Medulla oblongata (tissue), 1 donor: ENCODE results near the gene TRIM44.

Experiments used
- DNase-seq: peaks from one replicate; pipeline ENCODE4 v3.0.0-alpha.2; 2015; ENCODE audit errors: extremely low spot score

Gene TRIM44

DNA sequence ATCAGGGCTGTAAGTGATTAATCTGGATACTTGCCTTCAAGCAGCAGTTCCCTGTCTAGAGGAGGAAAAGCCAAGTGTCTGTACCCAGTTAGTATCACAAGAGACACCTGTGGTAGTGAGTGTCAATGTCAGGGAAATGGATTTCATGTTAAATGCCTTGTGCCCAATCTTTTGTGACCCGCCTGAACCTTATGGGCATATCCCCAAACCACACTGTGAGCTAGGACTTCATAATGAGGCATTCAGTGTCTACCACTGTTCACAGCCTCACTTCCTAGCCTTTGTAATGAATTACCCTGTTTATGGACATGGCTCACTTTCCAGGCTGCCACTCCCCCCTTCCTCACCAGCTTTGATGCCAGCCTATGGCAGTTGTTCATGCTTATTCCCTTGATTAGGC, 125.1 kb downstream of the TRIM44 start:
- DNase-seq, result peak; percentile 58

DNA sequence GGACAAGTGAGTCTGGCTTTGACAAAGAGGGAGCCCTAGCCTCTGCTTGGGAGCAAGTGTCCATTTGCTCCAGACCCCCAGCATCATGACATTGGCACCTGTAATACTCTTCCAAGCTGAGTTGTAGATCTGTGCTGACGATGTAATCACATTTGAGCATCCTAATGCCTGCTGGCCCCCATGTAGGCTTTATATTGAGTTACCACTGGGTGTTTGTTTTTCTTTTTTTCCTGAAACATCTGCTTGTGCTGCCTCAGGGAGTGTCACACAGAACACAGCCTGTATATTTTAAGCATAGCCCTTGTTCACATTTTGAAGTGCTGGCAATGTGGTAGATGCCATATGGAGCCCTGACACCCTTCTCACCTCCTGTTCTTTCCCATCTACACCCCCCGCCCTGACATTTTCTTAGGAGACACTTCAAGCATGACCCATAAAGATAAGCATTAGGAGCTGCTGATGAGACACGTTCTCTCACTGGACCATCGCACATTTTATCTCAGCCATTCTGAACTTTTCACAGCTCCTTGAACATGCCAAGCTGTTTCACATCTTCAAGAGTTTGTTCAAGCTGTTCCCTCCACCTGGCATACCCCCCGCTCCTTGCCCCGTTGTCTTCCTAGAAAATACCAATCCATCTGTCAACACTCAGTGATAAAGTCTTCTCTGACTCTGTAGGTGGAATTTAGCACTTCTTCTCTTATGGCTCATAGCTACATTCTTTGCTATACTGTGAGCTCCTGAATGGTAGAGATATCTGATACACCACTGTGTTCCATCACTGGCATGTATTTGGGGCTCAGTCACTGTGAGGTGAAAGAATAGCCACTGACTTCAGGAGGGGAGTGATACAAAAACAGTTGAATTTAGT, 128.7 kb downstream of the TRIM44 start:
- DNase-seq, result no peak

DNA sequence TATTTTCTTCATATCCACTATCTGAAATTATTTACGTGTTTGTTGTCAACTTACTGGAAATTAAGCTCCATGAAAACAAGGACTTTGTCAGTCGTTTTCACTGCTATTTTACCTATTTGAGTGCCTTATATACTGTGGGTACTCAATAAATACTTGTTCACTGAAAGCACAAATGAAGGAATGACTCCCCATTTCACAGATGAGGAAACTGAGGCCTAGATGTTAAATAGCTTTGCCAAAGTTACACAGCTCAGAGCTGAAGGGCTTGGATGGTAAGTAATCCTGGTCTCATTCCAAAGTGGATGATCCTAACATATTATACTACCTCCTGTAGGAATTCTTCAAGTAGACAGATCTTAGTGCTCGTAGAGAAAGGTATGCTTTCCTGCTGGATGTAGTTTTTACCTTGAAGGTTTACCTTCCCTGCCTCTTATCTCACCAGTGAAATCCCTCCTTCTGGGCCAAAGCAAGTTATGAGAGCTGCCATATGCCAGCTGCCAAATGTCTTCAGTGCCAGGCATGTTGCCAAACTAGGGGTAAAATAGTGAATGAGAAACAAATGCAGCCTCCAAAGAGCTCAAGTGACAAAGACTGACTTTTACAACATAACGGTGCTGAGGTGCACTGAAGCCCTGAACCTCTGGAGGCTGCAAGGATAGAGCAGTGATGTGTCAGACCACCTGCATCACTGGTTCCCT, 129.7 kb downstream of the TRIM44 start:
- no peak for DNase-seq

DNA sequence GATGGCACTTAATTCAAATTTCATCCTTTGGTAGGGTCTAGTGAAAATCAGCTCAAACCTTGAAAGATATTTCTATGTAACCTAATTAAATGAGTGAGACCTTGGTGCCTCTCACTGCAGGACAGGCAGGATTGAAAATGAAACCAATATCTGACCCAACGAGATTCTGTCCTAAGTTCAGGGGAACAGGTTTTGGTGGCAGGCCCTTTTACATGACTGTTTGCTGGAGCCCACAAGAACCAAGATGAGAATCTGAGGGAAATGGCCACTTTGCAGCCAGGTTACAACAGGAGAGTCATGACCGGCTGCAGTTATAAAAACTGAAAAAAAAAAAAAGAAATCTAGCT, 130.2 kb downstream of the TRIM44 start:
- no peak for DNase-seq

DNA sequence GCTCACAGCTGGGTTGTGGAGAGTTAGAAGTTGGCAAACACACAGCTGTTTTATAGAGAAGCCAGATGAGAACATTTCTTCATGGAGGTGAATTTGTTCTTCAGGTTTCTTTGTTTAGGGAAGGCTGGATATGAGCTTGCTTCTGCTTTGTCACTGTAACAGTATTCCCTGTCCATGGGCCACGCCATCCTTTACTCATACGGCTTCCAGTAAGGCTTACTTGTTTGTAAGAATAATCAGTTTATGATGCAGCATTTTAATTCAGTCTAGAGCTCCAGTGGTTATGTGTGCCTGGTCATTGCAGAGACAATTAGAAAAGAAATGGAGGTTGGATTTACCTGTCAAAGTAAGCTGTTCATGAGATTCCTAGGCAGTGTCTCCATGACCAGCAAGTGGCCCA, 131.8 kb downstream of the TRIM44 start:
- DNase-seq, result no peak

DNA sequence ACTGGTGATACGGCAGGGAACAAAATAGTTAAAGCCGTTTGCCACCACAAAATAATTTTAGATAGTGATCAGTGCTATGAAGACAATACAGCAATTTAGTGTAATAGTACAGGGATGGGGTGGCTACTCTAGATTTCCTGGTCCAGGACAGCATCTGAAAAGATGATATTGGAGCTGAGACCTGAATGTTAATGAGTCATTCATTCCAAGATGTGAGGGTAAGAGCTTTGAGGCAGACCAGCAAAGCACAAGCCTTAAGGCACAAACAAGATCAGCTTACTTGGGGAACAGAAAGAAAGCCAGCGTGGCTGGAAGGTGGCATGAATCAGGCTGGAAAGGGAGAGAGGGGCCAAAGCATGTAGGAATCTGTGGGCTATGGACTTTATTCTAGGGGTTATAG, 132.3 kb downstream of the TRIM44 start:
- no peak for DNase-seq

DNA sequence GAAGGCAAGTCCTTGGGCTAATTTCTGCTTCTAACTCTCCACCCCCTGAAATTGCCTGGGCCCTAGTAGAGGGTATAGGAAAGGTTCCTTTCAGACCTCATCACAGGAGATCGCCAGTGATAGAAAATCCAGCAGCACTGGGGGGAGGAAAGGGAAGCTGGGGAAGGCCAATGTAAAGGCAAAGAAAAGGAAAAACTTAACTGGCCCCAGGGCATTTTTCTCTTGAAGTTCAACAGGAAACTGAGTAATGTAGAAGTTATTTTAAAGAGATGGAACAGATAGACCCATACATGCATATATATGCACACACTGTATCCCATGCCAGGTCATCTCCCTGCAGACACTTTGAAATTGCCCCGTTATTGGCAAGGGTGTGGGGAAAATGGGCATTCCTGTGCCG, 134.0 kb downstream of the TRIM44 start:
- no peak for DNase-seq

DNA sequence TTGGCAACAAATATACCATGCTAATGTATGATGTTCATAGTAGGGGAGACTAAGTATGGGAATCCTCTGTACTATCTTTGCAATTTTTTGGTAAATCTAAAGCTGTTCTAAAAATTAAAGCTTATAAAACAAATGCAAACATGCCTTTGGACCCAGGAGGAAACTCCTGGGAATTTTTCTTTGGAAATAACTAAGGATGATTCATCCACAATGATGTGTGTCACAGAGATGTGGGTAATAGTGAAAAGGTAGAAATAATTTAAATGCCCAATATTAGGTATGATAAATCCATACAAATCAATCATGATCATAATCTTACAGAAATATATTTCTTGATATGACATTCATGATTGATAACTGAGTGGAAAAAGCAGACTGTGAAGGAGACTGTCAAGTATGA, 135.8 kb downstream of the TRIM44 start:
- no peak for DNase-seq

DNA sequence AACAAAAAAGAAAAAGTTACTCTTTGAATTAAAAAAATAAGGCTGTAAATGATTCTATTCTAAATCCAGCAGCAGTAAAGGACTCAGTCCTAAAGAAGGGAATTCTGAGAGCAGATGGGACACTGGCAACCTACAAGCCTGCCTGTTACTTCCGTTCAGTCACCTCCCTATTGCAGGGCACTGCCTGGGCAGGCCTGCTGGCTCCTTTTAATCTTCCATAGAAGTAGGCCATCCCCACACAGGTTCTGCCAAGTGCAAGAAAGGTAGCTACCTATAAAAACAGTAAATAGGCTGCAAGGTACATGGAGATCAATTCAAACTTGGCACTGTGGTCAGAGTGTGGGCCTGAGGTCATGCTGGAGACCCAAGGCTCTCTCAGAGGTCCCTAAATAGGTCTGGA, 136.4 kb downstream of the TRIM44 start:
- DNase-seq, result no peak

DNA sequence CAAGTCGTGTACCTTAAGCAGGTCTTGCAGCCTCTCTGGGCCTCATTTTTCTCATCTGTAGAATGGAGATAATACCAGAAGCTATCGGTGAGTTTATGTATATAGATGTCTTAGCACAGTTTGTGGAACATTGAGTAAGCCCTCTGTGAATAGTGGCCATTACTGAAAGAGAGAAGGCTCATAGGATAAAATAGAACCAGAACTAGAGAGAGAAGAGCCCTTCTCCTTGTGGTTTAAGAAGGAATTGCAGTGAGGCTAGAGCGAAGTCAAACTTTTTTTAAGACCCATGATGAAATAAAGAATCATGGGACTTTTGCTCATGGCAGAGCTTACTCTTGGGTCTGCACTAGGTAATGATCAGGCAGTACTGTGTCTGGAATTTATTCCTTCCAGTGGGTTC, 137.1 kb downstream of the TRIM44 start:
- DNase-seq, result no peak

DNA sequence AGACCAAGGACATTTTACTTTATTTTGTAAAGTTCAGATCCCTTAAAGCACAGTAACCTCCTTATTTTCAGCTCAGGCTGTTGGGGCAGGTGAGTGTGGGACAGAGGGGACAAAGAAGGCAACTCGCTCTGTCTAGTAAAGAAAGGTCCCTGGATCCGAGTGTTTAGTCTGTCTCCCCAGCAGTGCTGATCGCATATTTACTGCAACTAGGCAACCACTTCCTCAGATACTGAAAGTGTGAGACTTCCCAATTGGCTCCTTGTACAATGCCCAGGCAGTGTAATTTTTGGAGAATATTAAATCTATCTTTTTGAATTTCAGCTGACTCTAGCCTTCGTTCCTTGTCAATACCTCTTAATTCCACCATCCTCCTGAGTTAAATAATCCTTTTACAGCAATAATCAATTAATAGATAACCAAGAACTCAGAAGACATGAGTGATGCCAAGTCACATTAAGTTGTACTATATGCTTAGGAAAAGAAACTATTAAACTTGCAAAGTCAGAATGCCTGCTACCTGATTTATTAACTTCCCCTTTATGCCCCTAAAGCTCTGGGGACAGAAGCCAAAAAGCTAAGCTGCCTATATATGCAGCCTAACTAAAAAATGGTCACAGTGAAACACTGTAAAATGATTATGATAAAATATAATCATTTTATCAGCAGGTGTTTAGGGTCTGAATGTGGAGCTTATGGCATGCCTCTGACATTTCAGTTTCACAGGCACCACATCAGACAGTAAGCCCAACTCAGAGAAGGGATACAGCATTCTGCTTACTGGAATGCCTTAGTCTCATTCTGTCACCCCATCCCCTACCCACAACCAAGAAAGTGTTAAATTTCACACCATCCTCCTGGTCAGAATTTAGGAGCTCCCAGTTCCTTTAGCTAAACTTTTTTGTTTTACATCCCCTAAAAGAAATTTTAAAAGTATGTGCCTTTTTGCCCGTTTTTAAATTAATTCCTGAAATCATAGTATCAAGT, 138.7 kb downstream of the TRIM44 start:
- DNase-seq, result no peak

DNA sequence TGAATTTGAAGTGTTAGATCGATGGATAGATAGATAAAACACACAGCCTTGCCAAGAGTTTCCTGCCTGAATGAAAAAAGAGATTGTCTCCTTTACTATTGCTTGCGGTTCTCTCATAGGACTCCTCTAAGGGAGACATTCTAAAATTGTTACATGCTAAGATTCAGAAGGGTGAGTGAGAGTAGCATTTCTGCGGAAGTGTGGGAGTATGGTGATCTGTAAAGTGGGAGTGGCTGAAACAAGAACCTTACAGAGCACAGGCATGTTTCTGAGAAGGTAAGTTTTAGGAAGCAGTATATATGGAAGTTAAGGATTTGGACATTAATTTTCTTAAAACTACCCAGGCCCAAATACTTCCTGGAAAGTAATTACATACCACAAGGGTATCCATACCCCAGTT, 139.6 kb downstream of the TRIM44 start:
- DNase-seq, result no peak

DNA sequence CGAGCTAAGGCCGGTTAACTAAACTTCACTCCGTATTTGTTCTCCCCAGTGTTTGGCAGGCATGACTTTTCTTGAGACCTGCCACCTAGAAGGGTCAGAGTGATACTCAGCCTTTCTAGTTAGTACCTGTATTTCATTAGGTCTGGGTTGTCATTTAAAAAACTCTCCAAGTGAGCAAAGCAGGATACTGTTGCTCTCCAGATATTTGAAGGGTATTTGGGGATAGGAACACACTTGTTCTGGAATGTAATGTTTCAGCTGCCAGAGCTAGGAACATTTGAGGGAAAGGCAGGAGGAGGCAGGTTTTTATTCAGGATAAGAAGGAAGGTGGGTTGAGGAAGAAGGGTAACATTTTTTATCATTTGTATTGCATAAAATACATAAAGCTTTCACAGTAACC, 140.1 kb downstream of the TRIM44 start:
- DNase-seq, result no peak

DNA sequence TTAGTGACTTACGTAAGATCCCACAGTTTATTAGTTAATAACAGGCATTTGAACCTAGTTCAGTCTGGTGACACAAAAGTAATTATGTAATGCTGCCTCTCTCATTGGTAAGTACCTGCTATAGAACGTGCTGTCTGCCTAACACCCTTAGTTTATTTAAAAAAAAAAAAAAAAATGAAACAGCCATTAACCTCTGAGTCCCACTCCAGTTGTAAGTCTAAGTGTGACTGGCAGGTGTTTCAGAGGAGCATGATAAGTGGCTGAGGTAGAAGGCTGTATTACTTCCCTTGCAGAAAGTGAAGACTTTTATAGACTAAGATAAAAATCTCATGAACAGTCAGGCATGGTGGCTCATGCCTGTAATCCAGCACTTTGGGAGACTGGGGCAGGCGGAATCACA, 140.5 kb downstream of the TRIM44 start:
- no peak for DNase-seq

DNA sequence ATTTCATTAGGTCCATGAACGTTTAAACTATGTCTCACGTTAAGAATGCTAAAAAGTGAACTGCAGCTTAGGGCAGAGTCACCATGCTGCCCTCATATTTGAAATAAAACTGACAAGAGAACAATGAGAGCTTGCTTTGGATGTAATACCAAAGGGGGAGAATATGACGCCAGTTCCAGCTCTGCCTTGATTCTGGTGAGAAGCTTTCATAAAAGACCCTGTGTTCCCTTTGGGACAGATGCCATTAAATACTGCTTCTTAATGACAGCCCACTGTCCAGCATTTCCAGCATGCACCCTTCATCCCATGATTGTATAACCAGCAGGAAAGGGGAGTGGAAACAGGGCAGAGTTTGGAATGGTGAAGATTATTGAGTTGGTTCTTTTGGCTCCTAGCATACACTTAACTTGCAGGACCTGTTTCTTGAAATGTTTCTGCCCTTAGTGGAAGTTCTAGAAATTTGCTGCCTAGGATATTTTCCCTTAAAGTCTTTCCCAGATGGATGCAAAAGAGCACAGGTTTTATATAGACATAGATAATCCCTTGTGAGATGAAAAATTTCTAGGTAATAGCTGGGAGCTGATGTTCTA, 142.0 kb downstream of the TRIM44 start:
- DNase-seq, result peak; percentile 88

DNA sequence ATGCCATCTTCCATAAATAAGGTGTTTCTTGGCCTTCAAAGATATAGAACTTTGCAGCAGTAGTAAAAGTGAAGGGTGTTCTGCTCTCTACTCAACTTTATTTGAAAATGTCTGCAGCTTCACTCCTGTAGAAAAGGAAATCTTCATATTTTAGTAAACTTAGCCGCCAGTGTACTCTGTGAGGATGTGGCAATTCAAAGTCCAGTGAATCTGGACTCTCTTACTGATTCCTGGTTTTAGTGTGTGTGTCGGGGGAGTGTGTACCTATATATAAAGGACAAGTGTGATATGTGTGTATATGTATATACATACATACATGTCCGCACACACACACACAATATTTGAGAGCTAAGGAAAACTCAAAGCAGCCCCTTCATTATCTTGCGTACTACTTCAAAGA, 147.0 kb downstream of the TRIM44 start:
- DNase-seq, result no peak

DNA sequence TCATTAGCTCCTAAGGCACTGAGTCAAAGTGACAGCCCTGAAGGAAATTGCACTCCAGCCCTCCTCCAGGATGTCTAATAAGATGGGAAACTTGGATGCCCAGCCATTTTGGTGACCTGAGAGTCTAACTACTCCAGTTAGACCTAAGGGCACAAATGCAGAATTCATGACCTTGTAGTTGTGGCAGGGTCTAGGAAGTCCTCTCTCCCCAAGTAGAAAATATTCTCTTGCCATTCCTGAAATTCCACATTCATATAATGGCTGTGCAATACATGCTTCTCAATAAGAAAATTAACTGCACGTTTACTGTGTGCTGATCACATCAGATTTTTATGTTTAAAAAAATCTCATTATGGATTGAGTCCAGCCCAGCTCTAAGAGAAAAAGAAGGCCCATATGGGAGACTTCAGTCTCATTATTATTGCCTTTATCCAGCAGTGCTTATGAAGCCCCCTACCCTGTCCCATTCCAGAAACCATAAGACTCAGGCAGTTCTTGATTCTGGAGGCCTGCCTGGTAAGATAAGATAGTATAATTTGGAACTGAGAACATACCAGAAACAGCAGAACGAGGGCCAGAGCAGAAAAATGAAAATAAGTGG, 147.6 kb downstream of the TRIM44 start:
- no peak for DNase-seq

DNA sequence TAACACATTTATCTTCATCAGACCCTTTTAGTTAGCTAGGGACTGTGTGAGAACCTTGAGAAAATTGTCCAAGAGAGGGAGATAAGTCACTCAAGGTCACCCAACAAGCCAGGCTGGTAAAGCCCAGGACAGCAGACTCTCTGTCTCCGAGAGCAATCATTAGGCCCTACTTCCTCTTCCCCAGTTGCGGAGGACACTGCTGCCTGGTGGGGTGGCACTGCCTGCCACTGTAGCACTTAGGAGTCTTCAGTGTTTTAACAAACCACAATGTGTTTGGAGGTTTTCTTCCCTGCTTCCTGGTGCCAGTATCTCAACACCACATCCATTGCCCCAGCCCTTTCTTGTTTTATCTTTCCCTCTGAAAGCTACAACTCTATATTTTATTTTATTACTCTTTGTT, 149.2 kb downstream of the TRIM44 start:
- peak; percentile 73 for DNase-seq

DNA sequence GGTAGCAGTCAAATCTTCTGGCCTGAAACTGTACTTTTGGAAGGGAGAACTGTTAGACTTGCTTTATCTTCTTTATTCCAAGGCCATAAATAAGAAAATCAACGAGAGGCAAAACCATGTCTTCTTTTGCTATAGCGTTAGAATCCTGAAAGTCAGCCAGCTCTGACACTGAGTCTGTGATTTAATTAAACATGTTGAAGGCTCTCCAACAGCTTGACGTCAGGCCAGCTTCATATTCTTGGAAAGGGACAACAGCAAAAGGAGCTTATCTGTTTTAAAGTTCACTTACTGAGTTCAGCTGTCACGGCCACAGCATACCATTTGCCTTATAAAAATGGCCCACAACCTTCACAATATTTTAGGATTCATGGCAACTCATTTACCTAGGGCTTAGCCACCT, 150.3 kb downstream of the TRIM44 start:
- DNase-seq, result no peak

DNA sequence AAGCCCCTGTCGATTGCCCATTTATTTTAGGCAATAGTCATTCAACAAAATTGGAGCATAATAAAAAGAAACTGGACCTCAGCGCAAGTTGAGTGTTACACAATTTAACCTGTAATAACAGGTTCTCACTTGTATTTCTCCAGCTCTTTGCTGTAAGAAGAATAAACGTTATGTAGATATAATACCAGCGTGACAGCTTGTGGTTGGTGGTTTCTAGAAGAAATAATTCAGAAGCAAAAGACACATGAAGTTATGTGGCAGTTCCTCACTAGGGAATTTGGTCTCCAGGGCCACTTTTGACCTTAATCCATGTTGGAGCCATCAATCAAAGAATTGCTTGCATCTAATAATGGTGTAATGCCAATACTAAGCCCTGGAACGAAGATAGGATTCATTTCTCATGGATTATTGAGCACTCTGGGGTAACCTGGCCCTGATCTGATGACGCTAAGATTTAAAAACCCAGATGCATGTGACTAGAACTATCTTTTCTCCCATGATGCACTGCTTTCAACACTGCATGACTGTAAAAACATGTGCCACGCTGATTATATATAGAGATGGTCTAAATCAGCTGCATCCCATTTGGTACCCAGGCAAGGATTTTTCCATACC, 151.6 kb downstream of the TRIM44 start:
- no peak for DNase-seq

DNA sequence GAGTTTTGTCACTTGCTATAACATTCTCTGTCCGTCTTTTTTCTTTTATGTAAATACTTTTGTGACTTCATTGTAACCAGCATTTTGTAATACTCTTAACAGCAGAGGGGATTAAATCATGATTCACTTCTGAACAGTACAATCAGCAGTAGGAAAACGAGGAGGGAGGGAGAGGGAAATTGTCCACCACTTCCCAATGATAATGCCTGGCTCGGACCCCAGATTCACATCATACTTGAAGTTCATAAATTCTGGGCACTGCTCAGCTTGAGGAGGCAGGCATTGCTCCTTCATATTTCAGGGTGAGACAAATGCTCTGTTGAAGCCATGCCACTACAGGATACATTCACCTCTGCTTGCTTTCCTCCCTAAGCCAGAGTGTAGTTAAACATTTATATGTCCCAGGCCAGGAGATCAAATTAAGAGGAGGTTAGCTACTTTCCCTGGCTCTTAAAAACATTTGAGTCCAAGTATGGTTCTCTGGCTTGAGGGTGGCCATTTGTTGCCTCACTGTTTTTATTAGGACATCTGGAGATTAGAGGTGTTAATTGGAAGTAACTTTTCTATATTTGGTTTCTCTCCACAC, 152.2 kb downstream of the TRIM44 start:
- DNase-seq, result no peak
